Measurements from ENCODE around the gene PRAME.
"Not testable (repeated sequence)": the region's sequence is repeated elsewhere in the genome, so short reads cannot be mapped to it uniquely, and the experiment has no call there.

PRAME gene

GRCh38 chr22:22520667-22521602 lies 38.1 kb downstream of the PRAME start:
- DNase-seq, result no peak

GRCh38 chr22:22520020-22520656 lies 38.9 kb downstream of the PRAME start, which contains the start of gene ZNF280A:
Gene ZNF280A, minus strand, starts transcription at chr22:22520270. Its CDS starts 4,640 bp downstream, at chr22:22515630.
- DNase-seq, result no peak

- DNase-seq, result no peak
These were observed 39.5 kb downstream of the PRAME start for GRCh38 chr22:22519591-22519990.

DNA sequence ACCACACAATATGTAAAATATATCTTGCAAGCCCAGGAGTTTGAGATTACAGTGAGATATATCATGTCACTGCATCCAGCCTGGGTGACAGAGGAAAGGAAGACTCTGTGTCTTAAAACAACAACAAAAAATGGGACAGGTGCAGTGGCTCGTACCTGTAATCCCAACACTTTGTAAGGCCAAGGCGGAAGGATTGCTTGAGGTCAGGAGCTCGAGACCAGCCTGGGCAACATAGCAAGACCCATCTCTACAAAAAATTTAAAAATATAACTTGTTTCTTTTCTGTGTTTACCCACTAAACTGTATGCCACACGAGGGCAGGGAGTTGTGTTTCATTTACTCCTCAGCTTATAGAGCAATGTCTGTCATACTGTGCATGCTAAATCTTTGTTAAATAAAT lies 42.1 kb downstream of the PRAME start:
- DNase-seq, result no peak

GRCh38 chr22:22515890-22516289 lies 43.2 kb downstream of the PRAME start:
- no peak for DNase-seq

- not testable (repeated sequence) for DNase-seq
These were observed 44.6 kb downstream of the PRAME start for GRCh38 chr22:22514431-22514830.

DNA sequence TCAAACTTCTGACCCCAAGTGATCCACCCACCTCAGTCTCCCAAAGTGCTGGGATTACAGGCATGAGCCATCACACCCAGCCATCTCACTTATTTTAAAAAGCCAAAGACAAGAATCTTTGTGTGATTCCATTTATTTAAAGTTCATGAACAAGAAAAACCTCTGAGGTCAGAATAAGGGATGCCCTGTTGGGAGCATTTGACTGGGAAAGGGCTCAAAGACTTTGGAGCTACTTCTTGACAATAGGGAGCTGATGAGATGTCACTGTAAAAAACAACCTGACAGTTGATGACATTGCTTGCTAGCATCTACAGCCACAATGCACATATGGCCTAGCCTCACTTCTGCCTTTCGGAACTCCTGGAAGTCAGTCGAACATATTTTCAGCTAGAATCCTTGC lies 45.4 kb downstream of the PRAME start:
- DNase-seq, result no peak

DNA sequence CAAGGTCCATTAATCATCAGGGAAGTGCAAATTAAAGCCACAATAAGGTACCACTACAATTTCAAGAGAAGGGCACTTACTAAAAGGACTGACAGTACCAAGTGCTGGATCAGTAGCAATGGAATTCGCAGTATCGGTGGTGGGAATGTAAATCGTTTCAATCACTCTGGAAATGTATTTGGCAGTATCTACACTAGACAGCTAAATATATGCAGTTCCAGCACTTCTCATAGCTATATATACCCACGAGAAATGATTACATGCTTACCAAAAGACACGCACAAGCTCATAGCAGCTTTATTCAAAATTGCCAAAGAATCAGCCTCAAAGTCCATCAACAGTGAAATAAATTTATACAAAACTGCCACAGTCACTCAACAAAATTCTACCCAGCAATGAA lies 46.1 kb downstream of the PRAME start:
- no peak for DNase-seq

DNA sequence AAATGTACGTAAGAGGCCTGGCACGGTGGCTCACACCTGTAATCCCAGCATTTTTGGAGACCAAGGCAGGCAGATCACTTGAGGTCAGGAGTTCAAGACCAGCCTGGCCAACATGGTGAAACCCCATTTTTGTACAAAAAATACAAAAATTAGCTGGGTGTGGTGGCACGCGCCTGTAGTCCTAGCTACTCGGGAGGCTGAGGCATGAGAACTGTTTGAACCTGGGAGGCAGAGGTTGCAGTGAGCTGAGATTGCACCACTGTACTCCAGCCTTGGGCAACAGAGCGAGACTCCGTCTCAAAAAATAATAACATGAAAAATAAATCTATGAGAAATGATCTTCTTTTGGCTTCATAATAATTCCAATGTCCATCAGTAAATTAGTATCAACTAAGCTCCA lies 48.2 kb downstream of the PRAME start:
- DNase-seq, result not testable (repeated sequence)

DNA sequence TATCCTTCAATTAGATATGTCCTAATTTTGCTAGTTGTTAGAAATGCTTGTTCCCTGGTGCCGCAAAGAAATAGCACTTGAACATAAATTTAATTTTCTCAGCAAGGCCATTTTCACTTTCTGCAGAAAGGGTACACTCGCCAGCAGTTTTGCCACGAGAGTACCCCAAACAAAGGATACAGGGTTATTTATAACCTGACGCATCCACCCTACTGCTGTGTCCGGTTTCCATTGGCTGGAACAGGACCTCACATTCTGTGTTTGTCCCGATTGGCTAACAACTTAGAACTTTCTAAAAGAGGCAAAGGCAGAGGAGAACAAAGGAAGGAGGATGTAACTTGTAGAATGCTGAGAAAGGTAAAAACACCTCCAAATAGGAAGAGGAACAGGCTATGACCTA lies 49.2 kb downstream of the PRAME start:
- not testable (repeated sequence) for DNase-seq

- DNase-seq, result peak; percentile 77 to 92 (median 84)
These were observed 50.5 kb downstream of the PRAME start, which contains the start of gene ZNF280B for GRCh38 chr22:22508274-22509176. Gene ZNF280B, minus strand, starts transcription at chr22:22508742. Its CDS starts 19,344 bp downstream, at chr22:22489398.

GRCh38 chr22:22507743-22508273 lies 51.3 kb downstream of the PRAME start:
- no peak for DNase-seq

DNA sequence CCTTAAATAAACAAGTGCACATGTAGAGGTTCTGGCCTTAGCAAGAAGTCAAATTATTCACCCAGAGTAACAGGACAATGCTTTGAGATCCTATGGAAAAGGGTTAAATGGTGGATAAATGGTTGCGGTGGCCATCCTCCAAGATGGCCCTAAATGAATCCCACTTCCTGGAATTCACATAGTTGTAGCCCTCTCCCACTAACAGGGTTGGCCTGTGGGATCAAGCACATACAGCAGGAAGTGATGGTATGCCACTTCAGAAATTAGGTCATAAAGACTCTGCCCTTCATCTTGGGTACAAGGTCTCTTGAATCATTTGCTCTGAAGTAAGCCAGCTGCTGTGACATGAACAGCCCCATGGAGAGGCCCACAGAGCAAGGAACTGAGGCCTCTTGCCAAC lies 52.3 kb downstream of the PRAME start:
- no peak for DNase-seq

- DNase-seq, result no peak
These were observed 60.8 kb downstream of the PRAME start for GRCh38 chr22:22498267-22498666.
